Subcutaneous adipose tissue (tissue), 4 donors: ENCODE measurements around the gene SLC3A2. TPM values are rescaled to one million over a fixed set of nuclear protein-coding genes. Genes with fewer than 3 reads are reported as not detected.

Source experiments
- CTCF ChIP-seq: fragments of 450-650 bp; IDR thresholded peaks from one replicate; pipeline ENCODE4 v1.5.1; 2016; ENCODE audit warnings: low read depth, mild to moderate bottlenecking, control low read depth, antibody characterized with exemption, moderate library complexity
- total RNA-seq, 4 donors: library from RNA; depleted of rRNA; stranded (reverse); fragments of >200 nt; gene quantifications; one replicate each; pipeline ENCODE4 v1.1.0, GENCODE V29; 2016

SLC3A2 gene
- total RNA-seq, 4 donors from 2014 or later, result 104 to 163 (median 125) TPM

DNA sequence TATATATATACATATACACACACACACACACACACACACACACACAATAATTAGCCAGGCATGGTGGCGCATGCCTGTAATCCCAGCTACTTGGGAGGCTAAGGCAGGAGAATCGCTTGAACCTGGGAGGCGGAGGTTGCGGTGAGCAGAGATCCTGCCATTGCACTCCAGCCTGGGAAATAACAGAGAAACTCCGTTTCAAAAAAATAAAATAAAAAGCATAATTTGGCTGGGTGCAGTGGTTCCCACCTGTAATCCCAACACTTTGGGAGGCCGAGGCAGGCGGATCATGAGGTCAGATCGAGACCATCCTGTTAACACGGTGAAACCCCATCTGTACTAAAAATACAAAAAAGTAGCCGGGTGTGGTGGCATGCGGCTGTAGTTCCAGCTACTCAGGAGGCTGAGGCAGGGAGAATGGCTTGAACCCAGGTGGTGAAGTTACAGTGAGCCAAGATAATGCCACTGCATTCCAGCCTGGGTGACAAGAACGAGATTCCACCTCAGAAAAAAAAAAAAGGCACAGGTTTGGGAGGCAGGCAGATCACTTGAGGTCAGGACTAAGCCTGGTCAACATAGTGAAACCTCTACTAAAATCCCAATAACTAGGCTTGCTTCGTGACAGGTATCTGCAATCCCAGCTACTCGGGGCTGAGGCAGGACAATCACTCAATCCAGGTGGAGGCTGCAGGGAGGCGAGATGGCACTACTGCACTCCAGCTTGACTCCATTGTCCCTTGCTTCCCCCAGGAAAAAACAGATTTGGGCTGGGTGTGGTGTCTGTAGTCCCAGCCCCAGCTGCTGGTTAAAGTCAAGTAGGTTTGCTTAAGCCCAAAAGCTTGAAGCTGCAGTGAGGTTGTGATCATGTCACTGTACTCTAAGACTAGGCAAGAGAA lies 29.5 kb upstream of the SLC3A2 start:
- TF ChIP-seq CTCF, result no peak

- no peak for TF ChIP-seq CTCF
Observed at GRCh38 chr11:62851807-62852522, 28.7 kb upstream of the SLC3A2 start.

DNA sequence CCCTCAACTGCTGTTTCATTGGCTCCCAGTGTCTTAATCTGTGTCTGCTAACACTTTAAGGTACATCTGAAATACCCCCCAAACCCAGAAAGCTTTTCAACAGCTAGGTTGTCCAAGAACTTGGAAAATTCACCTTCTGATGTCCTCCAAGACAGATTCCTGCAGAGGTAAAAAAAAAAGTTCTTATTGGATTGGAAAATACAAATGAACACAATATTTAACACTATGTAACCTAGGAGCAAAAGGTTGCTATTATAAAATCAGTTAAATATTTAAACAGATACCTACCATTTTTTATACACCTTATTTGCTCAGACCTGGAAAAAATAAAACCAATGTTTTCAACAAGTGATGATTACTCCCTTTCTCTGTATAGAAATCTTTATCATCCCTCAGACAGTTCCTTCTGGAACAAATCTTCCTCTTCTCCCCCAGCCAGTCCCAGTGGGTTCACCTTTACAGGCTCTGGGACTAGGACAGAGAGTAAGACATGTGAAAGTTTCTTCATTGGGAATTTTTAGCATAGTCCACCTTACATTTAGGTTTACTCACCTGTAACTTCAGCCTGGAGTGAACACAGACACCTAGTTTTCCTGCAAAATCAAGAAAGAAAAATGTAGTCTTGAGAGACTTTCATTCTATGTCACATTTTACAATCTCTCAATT lies 28.0 kb upstream of the SLC3A2 start:
- no peak for TF ChIP-seq CTCF

GRCh38 chr11:62853279-62853965 lies 27.3 kb upstream of the SLC3A2 start:
- no peak for TF ChIP-seq CTCF

DNA sequence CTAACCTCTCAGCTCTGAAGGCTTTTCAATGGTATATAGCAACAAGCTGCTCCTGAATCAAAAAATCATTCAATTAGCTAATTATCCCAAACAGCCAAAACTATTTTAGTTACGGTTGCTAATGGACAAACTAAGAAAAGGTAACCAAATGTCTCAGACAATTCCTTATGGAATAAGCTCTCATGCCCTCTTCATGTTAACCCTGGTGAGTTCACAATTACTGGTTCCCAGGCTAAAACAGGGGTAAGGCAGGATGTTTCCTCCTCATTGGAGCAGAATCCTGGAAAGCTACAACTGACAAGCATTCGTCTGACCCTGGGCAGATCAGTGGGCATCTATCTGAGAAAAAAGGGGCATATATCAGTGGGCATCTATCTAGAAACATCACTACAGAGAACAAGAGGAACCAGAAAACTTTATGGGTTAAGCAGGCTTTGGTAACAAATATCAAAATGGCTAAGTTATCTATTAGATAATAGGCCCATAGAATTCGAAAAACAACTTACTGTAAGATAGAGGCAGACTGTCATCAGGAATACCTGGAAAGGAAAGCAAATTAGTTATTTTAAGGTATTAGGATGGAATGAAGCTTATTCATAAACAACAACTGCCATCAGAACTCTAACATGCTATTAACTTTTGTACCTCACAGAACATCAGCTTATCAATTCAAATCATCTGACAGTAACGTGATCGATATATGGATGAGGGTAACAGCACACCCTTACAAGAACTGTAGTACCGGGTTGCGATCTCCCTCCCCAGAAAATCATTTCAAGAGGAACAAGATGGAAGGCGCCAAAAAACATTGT lies 26.5 kb upstream of the SLC3A2 start:
- no peak for TF ChIP-seq CTCF

DNA sequence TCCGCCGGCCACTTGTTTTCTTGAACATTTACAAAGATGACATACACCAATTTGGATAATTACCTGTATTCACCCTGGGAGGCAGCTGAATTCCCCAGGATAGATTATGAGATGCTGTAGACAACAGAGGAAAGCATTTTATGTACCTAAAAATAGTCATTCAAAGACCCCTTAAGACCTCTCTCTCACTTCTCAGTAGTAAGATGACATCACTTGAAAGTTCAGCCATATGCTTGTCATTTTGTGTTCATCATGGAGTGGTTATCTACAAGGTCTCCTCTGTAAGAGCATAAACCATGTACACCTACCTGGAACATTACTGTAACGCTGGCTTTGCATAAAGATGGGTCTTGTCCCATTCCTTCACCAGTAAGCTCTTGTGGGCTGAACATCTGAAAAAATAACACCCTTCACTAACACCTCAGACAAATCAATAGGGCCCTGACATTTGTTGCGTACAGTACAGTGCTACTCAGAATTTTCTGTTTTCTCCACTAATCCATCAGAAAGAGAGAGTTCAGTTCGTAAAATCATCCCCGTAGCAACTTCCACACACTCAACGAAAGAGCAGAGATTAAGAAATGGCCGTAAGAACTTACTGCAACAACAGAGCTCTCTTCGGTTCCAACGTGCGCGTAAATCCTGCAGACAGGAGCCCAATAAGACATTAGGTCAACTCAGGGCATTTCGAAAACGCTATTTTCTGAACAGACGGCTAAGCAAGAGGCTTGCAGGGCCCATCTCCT lies 25.7 kb upstream of the SLC3A2 start:
- TF ChIP-seq CTCF, result no peak
